Keratinocyte (primary cell): ENCODE measurements around the gene ANKHD1. TPM values are rescaled to one million over a fixed set of nuclear protein-coding genes. Genes with fewer than 3 reads are reported as not detected.

Source experiments
- DNase-seq: peaks from one replicate; pipeline ENCODE4 v3.0.0-alpha.2; 2011; ENCODE audit warnings: low read depth, missing footprints, low spot score
- FAIRE-seq: peaks from 2 replicates; lab custom pipeline; 2011; peaks lifted over from hg19 to GRCh38; lab: Jason Lieb, UNC
- H2AFZ ChIP-seq: 2 replicates; pipeline ENCODE4 v1.6.0; 2012; ENCODE audit warnings: low read length, control low read depth, inconsistent platforms; ENCODE audit not compliant: control insufficient read depth
- H3K27ac ChIP-seq: 2 replicates; pipeline ENCODE4 v1.5.1; 2011; ENCODE audit warnings: low read length; ENCODE audit not compliant: control insufficient read depth, insufficient read depth
- H3K27me3 ChIP-seq: 3 replicates; pipeline ENCODE4 v1.6.0; 2011; ENCODE audit warnings: low read length; ENCODE audit not compliant: control insufficient read depth, insufficient read depth; ENCODE audit errors: extremely low read depth
- H3K36me3 ChIP-seq, 2 experiments: 2 replicates in 1 of 2; 3 replicates in 1 of 2; pipeline ENCODE4 v1.5.1; 2011; ENCODE audit warnings: low read length in 2 of 2, mild to moderate bottlenecking in 1 of 2; ENCODE audit not compliant: control insufficient read depth in 2 of 2, insufficient read depth in 2 of 2; ENCODE audit errors: extremely low read depth in 1 of 2
- H3K4me1 ChIP-seq: 3 replicates; pipeline ENCODE4 v1.5.1; 2011; ENCODE audit warnings: low read length; ENCODE audit not compliant: control insufficient read depth, insufficient read depth; ENCODE audit errors: extremely low read depth
- H3K4me2 ChIP-seq: 3 replicates; pipeline ENCODE4 v1.6.0; 2011; ENCODE audit warnings: low read depth, low read length; ENCODE audit not compliant: control insufficient read depth, insufficient read depth; ENCODE audit errors: extremely low read depth
- H3K4me3 ChIP-seq, 3 experiments: fragments of 200-600 bp in 1 of 3; sonication (generic) in 1 of 3; 2 replicates in 2 of 3; 3 replicates in 1 of 3; pipeline ENCODE4 v1.5.1; 2011 to 2016; ENCODE audit warnings: low read length in 3 of 3, mild to moderate bottlenecking in 3 of 3, control low read depth in 2 of 3, inconsistent platforms in 1 of 3, low read depth in 1 of 3, mixed read lengths in 1 of 3, mixed run types in 1 of 3, moderate library complexity in 1 of 3; ENCODE audit not compliant: control insufficient read depth in 2 of 3, insufficient read depth in 2 of 3; ENCODE audit errors: extremely low read depth in 1 of 3
- H3K79me2 ChIP-seq: 2 replicates; pipeline ENCODE4 v1.6.0; 2012; ENCODE audit warnings: low read length; ENCODE audit not compliant: control insufficient read depth, insufficient read depth
- H3K9ac ChIP-seq: 3 replicates; pipeline ENCODE4 v1.6.0; 2011; ENCODE audit warnings: low read length; ENCODE audit not compliant: control insufficient read depth, insufficient read depth; ENCODE audit errors: extremely low read depth
- H3K9me1 ChIP-seq: 3 replicates; pipeline ENCODE4 v1.6.0; 2011; ENCODE audit warnings: low read length; ENCODE audit not compliant: control insufficient read depth, insufficient read depth; ENCODE audit errors: extremely low read depth
- H3K9me3 ChIP-seq: 2 replicates; pipeline ENCODE4 v1.5.1; 2012; ENCODE audit warnings: low read depth, low read length; ENCODE audit not compliant: control insufficient read depth
- H4K20me1 ChIP-seq: 3 replicates; pipeline ENCODE4 v1.6.0; 2011; ENCODE audit warnings: low read length; ENCODE audit not compliant: control insufficient read depth, insufficient read depth; ENCODE audit errors: extremely low read depth
- CTCF ChIP-seq, 3 experiments: IDR thresholded peaks in 1 of 3; conservative IDR thresholded peaks in 1 of 3; optimal IDR thresholded peaks in 1 of 3; 2 replicates in 2 of 3; 3 replicates in 1 of 3; pipeline versions ENCODE3 to v1.5.1; 2011; ENCODE audit warnings: low read length in 3 of 3, mild to moderate bottlenecking in 3 of 3, moderate library complexity in 2 of 3, control low read depth in 1 of 3, inconsistent platforms in 1 of 3; ENCODE audit not compliant: insufficient read depth in 2 of 3; ENCODE audit errors: extremely low read depth in 1 of 3
- EZH2 ChIP-seq: IDR thresholded peaks from one replicate; pipeline ENCODE4 v1.6.1; 2012; ENCODE audit warnings: inconsistent platforms, mild to moderate bottlenecking, low read length, moderate library complexity
- dilution Hi-C: fragments of 300-500 bp; cut with MboI; formaldehyde crosslinking; loops from one replicate; pipeline ENCODE4 v1.7.0; 2020; ENCODE audit warnings: low sequenced_read_pairs; ENCODE audit not compliant: extremely low pct_ligation_motif_present
- polyA plus RNA-seq, 5 experiments: library from polyadenylated mRNA; depleted of rRNA in 3 of 5; stranded (reverse) in 3 of 5; stranded (forward) in 1 of 5; unstranded in 1 of 5; fragments of >200 nt; gene quantifications; 1 replicate in 1 of 5; 2 replicates in 3 of 5; 3 replicates in 1 of 5; pipeline versions ENCODE4 v1.2.1 to v1.2.3, GENCODE V29; 2011 to 2012; ENCODE audit warnings: missing spikeins in 2 of 5, low read depth in 1 of 5, low replicate concordance in 1 of 5

ANKHD1 gene
- polyA plus RNA-seq, 1 donor (not counting 4 experiments of a cell fraction or from before 2014, with no cell fraction given): 65.9 TPM

- TF ChIP-seq EZH2 (no peak), CTCF (optimal IDR thresholded peaks at IDR 0.05 in 1 of 3, IDR thresholded peaks at IDR 0.05 in 1 of 3, conservative IDR thresholded peaks at IDR 0.05 in 1 of 3; ENCODE audit: extremely low read depth in 1 of 3, insufficient read depth in 2 of 3, low read length in 3 of 3) (no peak)
- no peaks in the 10 kb centered on the region for H4K20me1 ChIP-seq
- DNase-seq (no peak), FAIRE-seq (no peak)
- dilution Hi-C loops: no loop called here
- H3K36me3 ChIP-seq: peaks cover 18% of the 10 kb centered on the region in 2 experiments
- no peaks in the 10 kb centered on the region for H3K27me3 ChIP-seq
- H3K9ac ChIP-seq: no peak overlapping the region
- no peaks in the 10 kb centered on the region for H3K9me3 ChIP-seq
- no peak overlapping the region for H2AFZ ChIP-seq
- peaks cover 14% of the 10 kb centered on the region for H3K4me1 ChIP-seq
- no peak overlapping the region for H3K27ac ChIP-seq
- H3K4me2 ChIP-seq: no peak overlapping the region
- H3K79me2 ChIP-seq: no peaks in the 10 kb centered on the region
- no peak overlapping the region for H3K4me3 ChIP-seq
- H3K9me1 ChIP-seq: no peaks in the 10 kb centered on the region
These were observed 144.0 kb downstream of the ANKHD1 start for GRCh38 chr5:140545606-140546005.

- Histone ChIP-seq H2AFZ (no peak overlapping the region), H3K27me3 (no peaks in the 10 kb centered on the region), H3K9ac (peak overlapping the region; percentile 59), H4K20me1 (no peaks in the 10 kb centered on the region), H3K4me3 (peak overlapping the region in 1 of 3 experiments; percentile 58), H3K27ac (peak overlapping the region; percentile 42), H3K79me2 (peaks cover 3% of the 10 kb centered on the region), H3K9me1 (no peaks in the 10 kb centered on the region), H3K9me3 (no peaks in the 10 kb centered on the region), H3K36me3 (peaks cover 23 to 26% of the 10 kb centered on the region in 2 experiments), H3K4me2 (peak overlapping the region; percentile 57), H3K4me1 (peaks cover 14% of the 10 kb centered on the region)
- no peak for FAIRE-seq
- dilution Hi-C loops: no loop called here
- DNase-seq: no peak
- TF ChIP-seq EZH2 (no peak), CTCF (optimal IDR thresholded peaks at IDR 0.05 in 1 of 3, IDR thresholded peaks at IDR 0.05 in 1 of 3, conservative IDR thresholded peaks at IDR 0.05 in 1 of 3; ENCODE audit: extremely low read depth in 1 of 3, insufficient read depth in 2 of 3, low read length in 3 of 3) (no peak)
These were observed 145.3 kb downstream of the ANKHD1 start for GRCh38 chr5:140546851-140547507.
